ENCODE measurements around the gene MINDY4B. TPM values are rescaled to one million over a fixed set of nuclear protein-coding genes. Genes with fewer than 3 reads are reported as not detected.

Gene MINDY4B
- total and polyA plus RNA-seq, 2 of the 8 experiments (the other 6 are each of a cell fraction or from before 2014, with no cell fraction given) = not detected

DNA sequence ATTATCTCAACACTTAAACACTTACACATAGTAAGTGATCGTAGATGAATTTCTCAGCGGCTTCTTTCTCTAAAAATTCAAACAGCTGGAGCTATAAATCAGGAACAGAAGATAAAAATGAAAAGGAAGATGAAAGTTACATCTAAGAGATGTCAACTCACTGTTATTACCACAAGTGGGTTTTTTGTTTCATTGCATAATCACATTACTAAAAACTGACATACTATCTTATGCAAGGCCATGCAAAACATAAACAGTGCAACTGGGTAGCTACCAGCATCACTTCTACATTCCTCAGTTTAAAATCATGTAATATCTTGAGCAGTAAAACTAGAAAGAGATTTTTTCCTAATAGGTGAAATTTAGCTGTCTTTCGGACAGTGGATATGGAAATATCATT lies 14.9 kb downstream of the MINDY4B start:
- H2AFZ ChIP-seq (ENCODE audit: low read length) = no peak overlapping the region
- H3K56ac ChIP-seq (replicated peaks; ENCODE audit: insufficient read length, low read depth, low read length) = no peak overlapping the region
- no peak overlapping the region for H4K5ac ChIP-seq (ENCODE audit: insufficient read length, low read depth, low read length)
- H3K4ac ChIP-seq (replicated peaks; ENCODE audit: insufficient read length, low read depth, low read length) = no peak overlapping the region
- FAIRE-seq = no peak
- no peak overlapping the region for H3K18ac ChIP-seq (ENCODE audit: extremely low read depth, low read length)
- no peaks in the 10 kb centered on the region for H4K20me1 ChIP-seq (replicated peaks in 1 of 2; ENCODE audit: control insufficient read depth in 1 of 2, insufficient read depth in 2 of 2, low read length in 2 of 2)
- H3K79me2 ChIP-seq (ENCODE audit: control insufficient read depth in 1 of 2, insufficient read depth in 2 of 2, low read length in 2 of 2) = no peaks in the 10 kb centered on the region
- H3K23me2 ChIP-seq (ENCODE audit: low read depth, low read length) = no peaks in the 10 kb centered on the region
- H2BK120ac ChIP-seq (replicated peaks; ENCODE audit: low read depth, low read length) = no peak overlapping the region
- no peak overlapping the region for H3K14ac ChIP-seq (ENCODE audit: insufficient read length)
- H4K91ac ChIP-seq (replicated peaks; ENCODE audit: insufficient read length, low read length) = no peak overlapping the region
- no peak overlapping the region for H3K9ac ChIP-seq (replicated peaks in 1 of 4; ENCODE audit: extremely low read depth in 1 of 4, low read depth in 3 of 4, low read length in 3 of 4)
- CTCF ChIA-PET (ENCODE audit: partially characterized antibody) = interaction anchor here (0.7 to 2.1 kb wide), 7 partner anchors 26 to 640 kb away, joined by 3 to 5 read pairs (median 3); no protein-coding TSS in a partner anchor
- POLR2A ChIA-PET (ENCODE audit: partially characterized antibody) = no interaction called here
- no peak overlapping the region for H2BK12ac ChIP-seq (ENCODE audit: low read depth, low read length)
- H3K27me3 ChIP-seq (replicated peaks in 1 of 4; ENCODE audit: control insufficient read depth in 3 of 4, extremely low read depth in 1 of 4, insufficient read depth in 3 of 4, low read length in 3 of 4) = no peaks in the 10 kb centered on the region
- no peak overlapping the region for H3K4me3 ChIP-seq (ENCODE audit: extremely low read depth in 1 of 4, insufficient read depth in 2 of 4, low read depth in 3 of 4, low read length in 4 of 4)
- H2AK5ac ChIP-seq (ENCODE audit: low read depth, low read length) = no peak overlapping the region
- no peak for DNase-seq (ENCODE audit: low read depth in 1 of 2, low spot score in 2 of 2)
- H2BK20ac ChIP-seq (ENCODE audit: low read length) = no peak overlapping the region
- H2BK15ac ChIP-seq (ENCODE audit: low read length) = no peak overlapping the region
- no peak overlapping the region for H3K4me2 ChIP-seq (ENCODE audit: insufficient read depth in 1 of 2, low read depth in 2 of 2, low read length in 2 of 2)
- 96% methylated on average over 3 of the region's 3 CpGs; no CpG with 5 or more reads in 1 of the 2 experiments for WGBS, 2 experiments (ENCODE audit: extremely low coverage in 1 of 2, insufficient coverage in 1 of 2, insufficient read length in 1 of 2, insufficient replicate concordance in 2 of 2, low coverage in 1 of 2, low lambda C conversion rate in 2 of 2, missing lambda C conversion rate in 1 of 2)
- no peaks in the 10 kb centered on the region for H3K79me1 ChIP-seq (ENCODE audit: low read depth, low read length)
- H2BK5ac ChIP-seq (ENCODE audit: low read depth, low read length) = no peak overlapping the region
- H3K4me1 ChIP-seq (replicated peaks in 1 of 4; ENCODE audit: control insufficient read depth in 3 of 4, insufficient read depth in 4 of 4, low read length in 3 of 4) = no peaks in the 10 kb centered on the region
- H3K36me3 ChIP-seq (ENCODE audit: control insufficient read depth in 2 of 4, insufficient read depth in 4 of 4, low read length in 3 of 4) = no peaks in the 10 kb centered on the region
- no peaks in the 10 kb centered on the region; a peak in 1 of 4 replicates for H3K9me3 ChIP-seq (ENCODE audit: insufficient read depth in 2 of 2, low read depth in 1 of 2, low read length in 1 of 2)
- H4K8ac ChIP-seq (ENCODE audit: extremely low read depth, insufficient read depth, low read length) = no peak overlapping the region
- H3K23ac ChIP-seq (ENCODE audit: insufficient read length) = no peak overlapping the region
- H3K27ac ChIP-seq (ENCODE audit: low read depth, low read length) = no peak overlapping the region
- TF ChIP-seq EGR1 (IDR thresholded peaks at IDR 0.05; ENCODE audit: borderline replicate concordance, low read depth, low read length) (no peak), ATF2 (IDR thresholded peaks at IDR 0.05; ENCODE audit: low read length) (no peak), POU5F1 (IDR thresholded peaks at IDR 0.05; ENCODE audit: low read depth, low read length) (no peak), SP2 (IDR thresholded peaks at IDR 0.05; ENCODE audit: low read length) (no peak), ASH2L (IDR thresholded peaks at IDR 0.05; ENCODE audit: low read length) (no peak), RAD21 (IDR thresholded peaks at IDR 0.05 in 1 of 2, conservative IDR thresholded peaks at IDR 0.05 in 1 of 2; ENCODE audit: low read depth in 2 of 2, low read length in 2 of 2) (no peak), SIX5 (IDR thresholded peaks at IDR 0.05; ENCODE audit: low read depth, low read length) (no peak), TCF12 (IDR thresholded peaks at IDR 0.05; ENCODE audit: low read depth, low read length) (no peak), SAP30 (IDR thresholded peaks at IDR 0.05; ENCODE audit: insufficient read depth, insufficient replicate concordance, low read length) (no peak), HDAC2 (IDR thresholded peaks at IDR 0.05; ENCODE audit: borderline replicate concordance in 1 of 2, low read depth in 2 of 2, low read length in 2 of 2) (no peak)
- TF ChIP-seq, protein P1, sequence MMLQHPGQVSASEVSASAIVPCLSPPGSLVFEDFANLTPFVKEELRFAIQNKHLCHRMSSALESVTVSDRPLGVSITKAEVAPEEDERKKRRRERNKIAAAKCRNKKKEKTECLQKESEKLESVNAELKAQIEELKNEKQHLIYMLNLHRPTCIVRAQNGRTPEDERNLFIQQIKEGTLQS (IDR thresholded peaks at IDR 0.05; ENCODE audit: insufficient read depth, low read depth, low read length) = no peak

All from H1 (cell line).